ENCODE results near the gene IRF7.

The IRF7 gene

GRCh38 chr11:618856-619627 lies 3.3 kb upstream of the IRF7 start:
- peaks cover 17% of the 10 kb centered on the region for H3K4me1 Mint-ChIP-seq
- H3K4me3 Mint-ChIP-seq, result no peak overlapping the region
- no peak overlapping the region for H3K27ac Mint-ChIP-seq
- H3K36me3 Mint-ChIP-seq, result peaks cover 26% of the 10 kb centered on the region
- no peaks in the 10 kb centered on the region for H3K9me3 Mint-ChIP-seq
- ATAC-seq, result no peak
- H3K27me3 Mint-ChIP-seq, result peaks cover 11% of the 10 kb centered on the region

DNA sequence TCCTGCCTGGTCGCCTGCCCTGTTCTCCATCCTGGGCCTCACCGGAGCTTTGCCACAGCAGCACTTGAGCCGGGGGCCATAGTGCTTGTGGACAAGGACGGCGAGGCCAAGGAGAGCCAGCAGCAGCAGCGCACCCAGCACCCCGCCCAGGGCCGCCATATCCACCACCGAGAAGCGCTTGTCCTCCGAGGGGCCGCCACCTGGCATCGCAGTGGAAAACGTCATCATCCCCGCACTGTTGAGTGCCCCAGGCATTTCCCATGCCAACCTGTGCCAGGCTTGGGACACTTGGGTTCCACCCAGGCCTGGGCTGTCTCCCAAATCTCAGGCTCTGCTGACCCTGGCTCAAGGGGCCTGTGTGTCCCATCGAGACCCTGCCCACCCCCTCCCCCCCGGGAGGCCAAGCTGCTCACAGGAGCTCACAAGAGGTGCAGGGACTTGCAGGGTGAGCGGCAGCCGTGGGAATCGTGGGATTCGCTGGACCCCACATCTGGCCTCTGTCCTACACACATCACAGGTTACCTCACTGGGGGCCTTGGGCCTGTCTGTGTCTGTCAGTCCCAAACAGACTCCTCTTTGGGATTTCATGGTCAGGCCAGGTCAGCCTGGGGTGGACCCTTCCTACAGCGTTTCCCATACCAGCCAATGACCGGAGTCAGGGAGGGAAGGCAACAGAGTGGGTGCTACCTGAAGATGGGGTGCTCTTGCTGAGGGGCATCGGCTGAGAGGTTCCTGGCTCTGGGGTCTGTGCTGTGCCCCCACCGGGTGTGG lies 2.3 kb upstream of the IRF7 start:
- Mint-ChIP-seq H3K27ac (no peak overlapping the region), H3K4me3 (no peak overlapping the region), H3K27me3 (peaks cover 3% of the 10 kb centered on the region)

DNA sequence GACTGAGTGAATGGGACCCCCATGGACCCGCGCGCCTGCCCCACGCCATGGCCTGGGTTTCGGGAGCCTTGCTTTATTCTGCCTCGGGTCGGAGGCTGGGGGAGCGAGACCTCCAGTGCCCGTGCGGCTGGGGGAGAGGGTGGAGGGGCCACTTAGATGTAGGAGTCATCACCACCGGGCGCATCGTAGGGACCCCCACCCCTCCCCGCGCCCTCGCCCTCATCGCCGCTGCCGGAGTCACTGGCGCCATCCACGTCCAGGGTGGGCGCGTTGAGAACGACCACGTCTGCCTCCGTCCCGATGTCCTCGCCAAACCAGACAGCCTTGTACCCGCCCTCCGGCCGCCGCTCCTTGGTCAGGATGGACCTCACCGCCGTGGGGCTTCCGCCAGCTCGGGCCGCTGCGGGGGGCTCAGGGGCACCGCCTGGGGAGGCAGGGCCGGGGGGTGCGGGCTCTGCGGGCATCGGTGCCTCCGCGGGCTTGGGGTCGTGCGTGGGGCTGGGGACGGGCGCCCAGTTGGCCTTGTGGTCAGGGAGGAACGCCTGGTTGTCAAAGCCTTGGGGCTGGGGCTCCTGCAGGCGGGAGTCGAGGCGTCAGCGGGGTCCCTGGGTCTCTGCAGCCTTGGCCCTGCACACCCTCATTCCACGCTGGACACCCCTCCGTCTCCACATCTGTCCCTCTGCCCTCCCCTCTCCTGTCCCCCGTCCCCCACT lies 1.6 kb upstream of the IRF7 start:
- no peak overlapping the region for H3K4me3 Mint-ChIP-seq
- H3K9me3 Mint-ChIP-seq, result no peaks in the 10 kb centered on the region
- H3K27ac Mint-ChIP-seq, result no peak overlapping the region
- peaks cover 33% of the 10 kb centered on the region for H3K4me1 Mint-ChIP-seq
- peaks cover 13% of the 10 kb centered on the region for H3K36me3 Mint-ChIP-seq
- H3K27me3 Mint-ChIP-seq, result no peaks in the 10 kb centered on the region
- ATAC-seq, result no peak

More for the DNA sequence above, 2.3 kb upstream of the IRF7 start:
- Mint-ChIP-seq H3K4me1 (peaks cover 26% of the 10 kb centered on the region), H3K9me3 (no peaks in the 10 kb centered on the region), H3K36me3 (peaks cover 21% of the 10 kb centered on the region)
- ATAC-seq, result no peak

DNA sequence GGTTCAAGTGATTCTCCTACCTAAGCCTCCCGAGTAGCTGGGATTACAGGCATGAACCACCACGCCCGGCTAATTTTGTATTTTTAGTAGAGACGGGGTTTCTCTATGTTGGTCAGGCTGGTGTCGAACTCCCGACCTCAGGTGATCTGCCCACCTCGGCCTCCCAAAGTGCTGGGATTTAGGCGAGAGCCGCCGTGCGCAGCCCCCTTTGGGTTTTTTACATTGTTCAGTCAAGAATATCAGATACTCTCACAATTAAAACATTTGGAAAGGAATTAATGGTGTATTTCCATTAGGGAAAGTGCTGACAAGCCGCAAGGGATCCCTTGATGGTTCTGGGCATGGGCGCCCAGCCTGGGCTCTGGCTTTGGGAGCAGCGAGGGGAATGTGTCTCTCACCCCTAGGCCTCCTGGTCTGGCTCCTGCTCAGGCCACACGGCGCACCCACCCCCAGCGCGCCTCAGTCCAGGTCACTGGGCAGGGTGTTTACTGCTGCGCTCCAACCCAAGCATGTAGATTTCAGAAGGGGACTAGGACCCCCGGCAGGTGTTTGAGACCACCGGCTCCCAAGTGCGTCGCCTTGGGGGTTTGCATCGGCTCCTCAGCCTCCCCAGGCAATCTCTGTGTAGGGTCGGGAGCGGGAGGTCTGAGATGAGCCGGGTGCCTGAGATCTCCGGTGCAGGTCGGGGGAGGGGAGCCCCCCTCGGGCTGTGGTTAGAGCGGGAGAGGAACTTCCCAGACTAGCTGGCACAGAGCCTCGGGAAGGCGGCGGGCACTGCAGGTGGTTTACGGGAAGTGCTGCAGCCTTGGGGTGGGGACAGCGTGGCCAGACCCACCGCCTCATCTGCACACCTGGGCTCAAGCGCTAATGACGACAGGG lies 809 bp upstream of the IRF7 start:
- peak overlapping the region; percentile 88 for H3K27ac Mint-ChIP-seq
- ATAC-seq, result no peak
- no peaks in the 10 kb centered on the region for H3K27me3 Mint-ChIP-seq
- H3K4me3 Mint-ChIP-seq, result peak overlapping the region; percentile 71
- H3K9me3 Mint-ChIP-seq, result no peaks in the 10 kb centered on the region
- H3K4me1 Mint-ChIP-seq, result peaks cover 35% of the 10 kb centered on the region
- peaks cover 8% of the 10 kb centered on the region for H3K36me3 Mint-ChIP-seq

DNA sequence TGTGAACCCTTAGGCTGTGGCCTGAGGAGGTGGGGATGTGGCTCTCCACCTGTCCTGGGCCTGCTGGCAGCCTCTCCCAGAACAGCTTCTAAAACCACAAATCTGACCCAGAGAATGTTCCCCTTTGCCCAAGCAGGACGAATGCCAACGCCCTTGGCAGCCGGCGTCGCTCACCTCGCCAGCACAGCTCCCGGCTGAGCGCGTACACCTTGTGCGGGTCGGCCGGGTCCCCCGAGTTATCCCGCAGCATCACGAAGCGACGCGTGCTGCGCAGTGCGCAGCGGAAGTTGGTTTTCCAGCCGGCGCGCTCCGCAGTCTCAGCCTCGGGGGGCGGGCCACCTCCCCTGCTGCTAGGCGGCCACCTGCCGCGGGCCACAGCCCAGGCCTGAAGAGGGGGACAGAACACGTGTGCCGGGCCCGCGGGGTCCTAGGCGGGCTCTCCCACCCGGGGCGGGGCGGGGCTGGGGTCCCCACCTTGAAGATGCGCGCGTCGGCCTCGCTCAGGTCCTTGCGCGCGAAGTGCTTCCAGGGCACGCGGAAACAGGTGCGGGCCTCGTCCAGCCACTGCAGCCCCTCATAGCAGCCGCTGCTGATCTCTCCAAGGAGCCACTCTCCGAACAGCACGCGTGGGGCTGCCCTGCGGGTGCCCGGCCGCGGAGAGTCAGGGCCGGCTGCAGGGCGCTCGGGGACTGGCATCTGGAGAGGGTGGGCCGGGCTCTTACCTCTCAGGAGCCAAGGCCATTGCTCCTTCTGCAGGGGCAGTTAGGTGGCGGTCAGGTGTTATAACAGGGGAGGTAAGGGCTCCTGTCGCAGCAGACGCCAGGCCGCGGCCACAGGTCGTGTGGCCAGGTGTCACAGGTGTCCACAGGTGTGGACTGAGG lies 887 bp downstream of the IRF7 start:
- no peaks in the 10 kb centered on the region for H3K9me3 Mint-ChIP-seq
- H3K4me3 Mint-ChIP-seq, result peak overlapping the region; percentile 71
- ATAC-seq, result no peak
- H3K27ac Mint-ChIP-seq, result peak overlapping the region; percentile 88
- H3K4me1 Mint-ChIP-seq, result peaks cover 35% of the 10 kb centered on the region
- no peaks in the 10 kb centered on the region for H3K27me3 Mint-ChIP-seq
- H3K36me3 Mint-ChIP-seq, result peaks cover 15% of the 10 kb centered on the region

DNA sequence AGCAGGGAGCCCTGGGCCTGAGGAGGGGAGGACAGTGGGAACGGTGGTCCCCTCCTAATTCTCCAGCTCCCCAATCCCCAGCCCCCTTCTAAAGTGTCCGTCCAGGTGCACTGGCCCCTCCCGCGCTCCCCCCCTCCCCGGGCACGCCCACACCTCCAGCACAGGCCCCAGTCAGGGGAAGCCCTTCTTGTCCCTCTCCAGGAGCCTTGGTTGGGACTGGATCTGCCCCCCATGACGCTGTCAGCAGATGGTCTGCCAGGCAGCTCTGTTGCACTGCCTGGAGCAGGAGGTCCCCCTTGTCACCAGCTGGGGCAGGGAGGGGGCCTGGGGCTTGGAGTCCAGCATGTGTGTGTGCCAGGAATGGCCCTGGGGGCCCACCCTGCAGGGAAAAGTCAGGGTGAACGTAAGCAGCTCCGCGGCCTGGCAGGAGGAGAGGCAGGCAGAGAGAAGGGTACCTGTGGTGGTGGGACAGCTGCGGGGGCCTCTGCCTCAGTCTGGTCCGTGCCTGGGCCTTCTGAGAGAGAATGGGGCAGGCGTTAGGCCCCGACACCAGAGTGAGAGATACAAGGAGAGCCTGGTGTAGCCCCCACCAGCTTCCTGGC lies 1.6 kb downstream of the IRF7 start:
- peak overlapping the region; percentile 57 for H3K4me3 Mint-ChIP-seq
- peak overlapping the region; percentile 88 for H3K27ac Mint-ChIP-seq
- ATAC-seq, result no peak
- H3K9me3 Mint-ChIP-seq, result no peaks in the 10 kb centered on the region
- peaks cover 35% of the 10 kb centered on the region for H3K4me1 Mint-ChIP-seq
- H3K27me3 Mint-ChIP-seq, result no peaks in the 10 kb centered on the region
- H3K36me3 Mint-ChIP-seq, result peaks cover 15% of the 10 kb centered on the region

DNA sequence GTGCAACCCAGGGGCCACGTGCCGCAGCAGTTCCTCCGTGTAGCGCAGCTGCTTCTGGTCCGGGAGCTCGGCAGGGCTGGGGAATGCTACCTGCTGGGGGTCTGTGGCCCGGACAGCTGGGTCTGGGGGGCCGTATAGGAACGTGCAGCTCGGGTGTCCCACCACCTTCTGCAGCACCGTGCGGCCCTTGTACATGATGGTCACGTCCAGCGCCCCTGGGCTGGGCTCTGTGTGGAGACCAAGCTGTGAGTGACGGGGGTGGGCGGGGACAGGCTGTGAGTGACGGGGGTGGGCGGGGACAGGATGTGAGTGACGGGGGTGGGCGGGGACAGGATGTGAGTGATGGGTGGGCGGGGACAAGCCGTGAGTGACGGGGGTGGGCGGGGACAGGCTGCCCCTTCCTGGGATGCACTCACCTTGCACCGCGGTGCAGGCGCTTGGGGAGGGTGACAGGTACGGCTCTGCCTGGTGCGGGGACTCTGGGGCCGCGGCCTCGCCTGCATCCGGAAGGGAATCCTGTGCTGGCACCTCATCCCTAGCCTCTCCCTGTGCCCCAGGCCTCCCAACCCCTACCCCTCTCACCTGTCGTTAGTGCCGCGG lies 2.3 kb downstream of the IRF7 start:
- H3K9me3 Mint-ChIP-seq, result no peaks in the 10 kb centered on the region
- H3K4me3 Mint-ChIP-seq, result no peak overlapping the region
- ATAC-seq, result peak; percentile 3
- H3K36me3 Mint-ChIP-seq, result peaks cover 16% of the 10 kb centered on the region
- H3K27ac Mint-ChIP-seq, result peak overlapping the region; percentile 88
- no peaks in the 10 kb centered on the region for H3K27me3 Mint-ChIP-seq
- H3K4me1 Mint-ChIP-seq, result peaks cover 35% of the 10 kb centered on the region

DNA sequence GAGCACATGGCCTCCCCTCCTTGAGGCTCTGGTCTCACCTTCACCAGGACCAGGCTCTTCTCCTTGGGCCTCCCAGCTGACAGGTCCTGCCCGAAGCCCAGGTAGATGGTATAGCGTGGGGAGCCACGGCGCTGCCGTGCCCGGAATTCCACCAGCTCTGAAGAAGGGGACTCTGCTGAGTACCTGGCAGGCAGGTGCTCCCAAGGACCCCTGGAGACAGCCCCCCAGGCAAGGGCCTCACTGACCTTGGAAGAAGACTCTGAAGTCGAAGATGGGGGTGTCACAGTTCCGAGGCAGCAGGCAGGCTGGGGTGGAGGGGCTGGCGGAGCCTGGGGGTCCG lies 2.8 kb downstream of the IRF7 start:
- Mint-ChIP-seq H3K27ac (peak overlapping the region; percentile 88), H3K27me3 (no peaks in the 10 kb centered on the region), H3K9me3 (no peaks in the 10 kb centered on the region), H3K4me3 (no peak overlapping the region), H3K4me1 (peaks cover 35% of the 10 kb centered on the region), H3K36me3 (peaks cover 17% of the 10 kb centered on the region)
- ATAC-seq, result no peak

GRCh38 chr11:612201-612960 lies 3.4 kb downstream of the IRF7 start:
- Mint-ChIP-seq H3K36me3 (peaks cover 20% of the 10 kb centered on the region), H3K4me3 (no peak overlapping the region), H3K27ac (peak overlapping the region; percentile 88)

DNA sequence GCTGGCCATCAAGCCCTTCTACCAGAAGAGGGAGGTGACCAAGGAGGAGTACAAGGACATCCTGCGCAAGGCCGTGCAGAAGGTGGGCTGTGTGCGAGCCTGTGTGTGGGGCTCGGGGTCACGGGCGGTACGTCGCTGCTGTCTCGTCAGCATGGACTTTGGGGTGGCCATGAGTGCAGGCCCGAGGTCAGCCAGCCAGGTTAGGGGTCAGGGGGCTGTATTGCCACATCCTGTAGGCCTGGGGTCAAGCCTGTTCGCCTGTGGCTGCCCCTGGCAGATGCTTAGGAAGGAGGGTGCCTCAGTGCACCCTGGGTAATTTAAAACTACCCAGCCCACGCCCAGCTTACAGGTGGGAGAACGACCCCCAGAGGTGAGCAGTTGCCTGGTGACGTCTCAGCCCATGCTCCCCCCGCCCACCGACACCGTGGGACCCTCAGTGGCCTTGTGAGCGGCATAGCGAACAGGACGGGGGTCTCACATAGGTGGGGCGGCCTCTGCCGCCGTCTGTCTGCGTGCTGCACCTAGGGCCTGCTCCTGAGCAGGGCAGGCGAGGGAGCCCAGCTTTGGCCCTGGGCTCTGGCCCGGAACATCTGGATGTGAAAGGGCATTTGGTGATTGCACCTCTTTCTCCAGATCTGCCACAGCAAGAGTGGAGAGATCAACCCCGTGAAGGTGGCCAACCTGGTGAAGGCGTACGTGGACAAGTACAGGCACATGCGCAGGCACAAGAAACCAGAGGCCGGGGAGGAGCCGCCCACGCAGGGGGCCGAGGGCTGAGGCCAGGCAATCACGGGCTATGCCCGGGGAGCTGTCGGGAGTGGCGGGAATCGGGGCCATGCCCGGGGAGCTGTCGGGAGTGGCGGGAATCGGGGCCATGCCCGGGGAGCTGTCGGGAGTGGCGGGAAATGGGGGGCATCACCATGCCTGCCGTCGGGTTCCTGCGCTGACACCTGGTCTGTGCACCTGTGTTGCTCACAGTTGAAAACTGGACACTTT lies 4.5 kb downstream of the IRF7 start:
- H3K4me3 Mint-ChIP-seq, result no peak overlapping the region

More at GRCh38 chr11:612201-612960, 3.4 kb downstream of the IRF7 start:
- H3K27me3 Mint-ChIP-seq, result no peaks in the 10 kb centered on the region
- H3K9me3 Mint-ChIP-seq, result no peaks in the 10 kb centered on the region
- H3K4me1 Mint-ChIP-seq, result peaks cover 35% of the 10 kb centered on the region
- ATAC-seq, result no peak

GRCh38 chr11:610146-610801 lies 5.5 kb downstream of the IRF7 start:
- no peak overlapping the region for H3K4me3 Mint-ChIP-seq
- no peak overlapping the region for H3K27ac Mint-ChIP-seq
- no peaks in the 10 kb centered on the region for H3K27me3 Mint-ChIP-seq

More for the DNA sequence above, 4.5 kb downstream of the IRF7 start:
- Mint-ChIP-seq H3K9me3 (no peaks in the 10 kb centered on the region), H3K36me3 (peaks cover 24% of the 10 kb centered on the region), H3K27ac (no peak overlapping the region), H3K4me1 (peaks cover 29% of the 10 kb centered on the region), H3K27me3 (no peaks in the 10 kb centered on the region)
- ATAC-seq, result no peak

More at GRCh38 chr11:610146-610801, 5.5 kb downstream of the IRF7 start:
- Mint-ChIP-seq H3K36me3 (peaks cover 24% of the 10 kb centered on the region), H3K4me1 (peaks cover 26% of the 10 kb centered on the region), H3K9me3 (no peaks in the 10 kb centered on the region)
- no peak for ATAC-seq
